DOHH2 (cell line): Measurements from ENCODE around the gene PPM1H.

Source experiments
- EZH2phosphoT487 ChIP-seq: fragments of 200-600 bp; sonication (generic); IDR thresholded peaks from 2 replicates; pipeline ENCODE4 v1.6.1; 2017; ENCODE audit warnings: borderline replicate concordance, mild to moderate bottlenecking, antibody characterized with exemption, low read length, moderate library complexity, mixed read lengths
- TF ChIP-seq, protein P1 (sequence below): fragments of 200-600 bp; sonication (generic); IDR thresholded peaks from one replicate; pipeline ENCODE4 v1.5.1; 2014; ENCODE audit warnings: antibody characterized with exemption, mild to moderate bottlenecking, low read depth, low read length; ENCODE audit not compliant: poor library complexity, severe bottlenecking

DNA sequence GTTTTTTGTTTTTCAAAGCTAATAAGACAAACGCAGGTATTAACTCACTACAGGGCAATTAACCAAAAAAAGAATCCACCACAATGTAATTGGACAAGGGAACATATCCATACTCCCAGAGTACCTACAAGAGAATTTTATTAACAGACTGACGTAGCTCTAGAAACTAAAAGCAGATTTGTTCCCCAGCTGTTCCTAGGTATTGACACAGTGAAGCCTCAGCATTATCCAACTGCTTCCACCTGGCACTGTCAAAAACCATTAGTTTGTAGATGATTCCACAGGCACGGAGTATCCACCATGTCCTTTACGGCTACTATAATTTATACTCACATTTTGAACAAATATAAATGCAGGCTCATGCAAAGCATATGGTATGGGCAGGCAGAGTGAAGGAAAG, 22.3 kb downstream of the PPM1H start:
- TF ChIP-seq, protein P1, sequence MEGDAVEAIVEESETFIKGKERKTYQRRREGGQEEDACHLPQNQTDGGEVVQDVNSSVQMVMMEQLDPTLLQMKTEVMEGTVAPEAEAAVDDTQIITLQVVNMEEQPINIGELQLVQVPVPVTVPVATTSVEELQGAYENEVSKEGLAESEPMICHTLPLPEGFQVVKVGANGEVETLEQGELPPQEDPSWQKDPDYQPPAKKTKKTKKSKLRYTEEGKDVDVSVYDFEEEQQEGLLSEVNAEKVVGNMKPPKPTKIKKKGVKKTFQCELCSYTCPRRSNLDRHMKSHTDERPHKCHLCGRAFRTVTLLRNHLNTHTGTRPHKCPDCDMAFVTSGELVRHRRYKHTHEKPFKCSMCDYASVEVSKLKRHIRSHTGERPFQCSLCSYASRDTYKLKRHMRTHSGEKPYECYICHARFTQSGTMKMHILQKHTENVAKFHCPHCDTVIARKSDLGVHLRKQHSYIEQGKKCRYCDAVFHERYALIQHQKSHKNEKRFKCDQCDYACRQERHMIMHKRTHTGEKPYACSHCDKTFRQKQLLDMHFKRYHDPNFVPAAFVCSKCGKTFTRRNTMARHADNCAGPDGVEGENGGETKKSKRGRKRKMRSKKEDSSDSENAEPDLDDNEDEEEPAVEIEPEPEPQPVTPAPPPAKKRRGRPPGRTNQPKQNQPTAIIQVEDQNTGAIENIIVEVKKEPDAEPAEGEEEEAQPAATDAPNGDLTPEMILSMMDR: no peak
- no peak for TF ChIP-seq EZH2phosphoT487
